ENCODE results near the gene CRIP2.
A peak's percentile ranks its signal among the peaks of the same experiment; 100 is the strongest.

CRIP2 gene

GRCh38 chr14:105474483-105475268 lies at the start of gene CRIP2:
Gene CRIP2 (plus strand): TSS chr14:105474821. CDS start chr14:105474863, 42 bp downstream.
- DNase-seq (ENCODE audit: low spot score), result peak; percentile 75

GRCh38 chr14:105424861-105425260 lies 49.8 kb upstream of the CRIP2 start:
- no peak for DNase-seq (ENCODE audit: low spot score)

GRCh38 chr14:105425823-105426247 lies 48.8 kb upstream of the CRIP2 start:
- no peak for DNase-seq (ENCODE audit: low spot score)

- DNase-seq (ENCODE audit: low spot score), result no peak
These were observed 48.0 kb upstream of the CRIP2 start for GRCh38 chr14:105426416-105427130.

GRCh38 chr14:105427412-105427811 lies 47.2 kb upstream of the CRIP2 start:
- DNase-seq (ENCODE audit: low spot score), result no peak

GRCh38 chr14:105427936-105428485 lies 46.6 kb upstream of the CRIP2 start:
- DNase-seq (ENCODE audit: low spot score), result no peak

- no peak for DNase-seq (ENCODE audit: low spot score)
These were observed 44.6 kb upstream of the CRIP2 start for GRCh38 chr14:105430042-105430441.

GRCh38 chr14:105430565-105430964 lies 44.1 kb upstream of the CRIP2 start:
- DNase-seq (ENCODE audit: low spot score), result no peak

- DNase-seq (ENCODE audit: low spot score), result no peak
These were observed 43.4 kb upstream of the CRIP2 start for GRCh38 chr14:105431256-105431655.

- DNase-seq (ENCODE audit: low spot score), result no peak
These were observed 42.0 kb upstream of the CRIP2 start for GRCh38 chr14:105432657-105433056.

GRCh38 chr14:105433161-105433605 lies 41.4 kb upstream of the CRIP2 start:
- no peak for DNase-seq (ENCODE audit: low spot score)

- no peak for DNase-seq (ENCODE audit: low spot score)
These were observed 38.2 kb upstream of the CRIP2 start for GRCh38 chr14:105436402-105436801.

- no peak for DNase-seq (ENCODE audit: low spot score)
These were observed 37.5 kb upstream of the CRIP2 start for GRCh38 chr14:105436891-105437722.

- no peak for DNase-seq (ENCODE audit: low spot score)
These were observed 36.7 kb upstream of the CRIP2 start for GRCh38 chr14:105437723-105438500.

GRCh38 chr14:105439179-105439578 lies 35.4 kb upstream of the CRIP2 start:
- DNase-seq (ENCODE audit: low spot score), result no peak

GRCh38 chr14:105439710-105440553 lies 34.7 kb upstream of the CRIP2 start:
- DNase-seq (ENCODE audit: low spot score), result no peak

- DNase-seq (ENCODE audit: low spot score), result no peak
These were observed 34.1 kb upstream of the CRIP2 start for GRCh38 chr14:105440554-105440900.

GRCh38 chr14:105440992-105441391 lies 33.6 kb upstream of the CRIP2 start:
- no peak for DNase-seq (ENCODE audit: low spot score)

- no peak for DNase-seq (ENCODE audit: low spot score)
These were observed 32.5 kb upstream of the CRIP2 start for GRCh38 chr14:105442125-105442524.

GRCh38 chr14:105442834-105443233 lies 31.8 kb upstream of the CRIP2 start:
- DNase-seq (ENCODE audit: low spot score), result no peak
